Bronchial epithelial cell (primary cell): Measurements from ENCODE around the gene KRTAP6-2. TPM values are rescaled to one million over a fixed set of nuclear protein-coding genes. Genes with fewer than 3 reads are reported as not detected.
A peak's percentile ranks its signal among the peaks of the same experiment; 100 is the strongest.

Source experiments
- DNase-seq: peaks from one replicate; pipeline ENCODE4 v3.0.0-alpha.2; 2010; ENCODE audit warnings: low read depth
- FAIRE-seq: peaks from 2 replicates; lab custom pipeline; 2011; peaks lifted over from hg19 to GRCh38; lab: Jason Lieb, UNC
- H3K27me3 ChIP-seq: 2 replicates; pipeline ENCODE4 v1.5.1; 2011; ENCODE audit warnings: low read length; ENCODE audit not compliant: control insufficient read depth, insufficient read depth
- H3K36me3 ChIP-seq: 2 replicates; pipeline ENCODE4 v1.5.1; 2011; ENCODE audit warnings: low read length; ENCODE audit not compliant: control insufficient read depth, insufficient read depth
- H3K4me3 ChIP-seq: 2 replicates; pipeline ENCODE4 v1.5.1; 2011; ENCODE audit warnings: mild to moderate bottlenecking, low read depth, low read length, control low read depth
- total RNA-seq: library from RNA; depleted of rRNA; stranded (reverse); fragments of >200 nt; gene quantifications from 2 replicates; pipeline ENCODE4 v1.2.1, GENCODE V29; 2014
- TF ChIP-seq, protein P1 (sequence below): IDR thresholded peaks from 2 replicates; pipeline ENCODE4 v1.5.1; 2011; ENCODE audit warnings: mild to moderate bottlenecking, moderate library complexity, low read length, control low read depth, inconsistent platforms; ENCODE audit not compliant: insufficient read depth, severe bottlenecking

The KRTAP6-2 gene
- total RNA-seq, 1 donor from 2014 or later, result not detected

DNA sequence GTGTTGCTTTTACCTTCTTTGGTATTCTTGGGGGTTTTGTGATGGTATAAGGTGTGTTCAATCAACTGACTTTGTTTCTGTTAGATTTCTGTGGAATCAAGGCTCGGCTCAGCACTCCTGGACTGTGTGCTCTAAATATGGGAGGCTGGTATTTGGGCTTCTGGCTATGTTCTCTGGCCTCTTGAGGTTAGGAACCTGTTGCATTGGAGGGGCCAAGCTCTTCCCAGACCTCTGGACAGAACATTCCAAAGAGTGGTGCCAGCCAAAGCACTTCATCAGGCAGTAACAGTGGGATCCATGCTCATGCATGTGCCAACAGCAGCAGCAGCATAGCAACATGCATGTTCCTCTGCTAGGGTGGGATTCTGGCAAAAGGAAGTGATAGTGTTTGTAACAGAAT lies 45.9 kb downstream of the KRTAP6-2 start:
- H3K27me3 ChIP-seq, result no peaks in the 10 kb centered on the region
- DNase-seq (no peak), FAIRE-seq (peak; percentile 18)
- no peak overlapping the region for H3K4me3 ChIP-seq
- TF ChIP-seq, protein P1, sequence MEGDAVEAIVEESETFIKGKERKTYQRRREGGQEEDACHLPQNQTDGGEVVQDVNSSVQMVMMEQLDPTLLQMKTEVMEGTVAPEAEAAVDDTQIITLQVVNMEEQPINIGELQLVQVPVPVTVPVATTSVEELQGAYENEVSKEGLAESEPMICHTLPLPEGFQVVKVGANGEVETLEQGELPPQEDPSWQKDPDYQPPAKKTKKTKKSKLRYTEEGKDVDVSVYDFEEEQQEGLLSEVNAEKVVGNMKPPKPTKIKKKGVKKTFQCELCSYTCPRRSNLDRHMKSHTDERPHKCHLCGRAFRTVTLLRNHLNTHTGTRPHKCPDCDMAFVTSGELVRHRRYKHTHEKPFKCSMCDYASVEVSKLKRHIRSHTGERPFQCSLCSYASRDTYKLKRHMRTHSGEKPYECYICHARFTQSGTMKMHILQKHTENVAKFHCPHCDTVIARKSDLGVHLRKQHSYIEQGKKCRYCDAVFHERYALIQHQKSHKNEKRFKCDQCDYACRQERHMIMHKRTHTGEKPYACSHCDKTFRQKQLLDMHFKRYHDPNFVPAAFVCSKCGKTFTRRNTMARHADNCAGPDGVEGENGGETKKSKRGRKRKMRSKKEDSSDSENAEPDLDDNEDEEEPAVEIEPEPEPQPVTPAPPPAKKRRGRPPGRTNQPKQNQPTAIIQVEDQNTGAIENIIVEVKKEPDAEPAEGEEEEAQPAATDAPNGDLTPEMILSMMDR, result no peak
- H3K36me3 ChIP-seq, result no peaks in the 10 kb centered on the region

Other genes starting within 250 kb of the KRTAP6-2 start
- not detected in 2 replicates for gene KRTAP13-2, start 226.6 kb downstream of the KRTAP6-2 start, total RNA-seq
- not detected in 2 replicates for gene KRTAP13-1, start 202.9 kb downstream of the KRTAP6-2 start, total RNA-seq
- gene KRTAP13-3, start 173.0 kb downstream of the KRTAP6-2 start, total RNA-seq, result not detected in 2 replicates
- not detected in 2 replicates for gene KRTAP13-4, start 168.7 kb downstream of the KRTAP6-2 start, total RNA-seq
- not detected in 2 replicates for gene KRTAP15-1, start 158.6 kb downstream of the KRTAP6-2 start, total RNA-seq
- not detected in 2 replicates for gene KRTAP19-1, start 118.5 kb downstream of the KRTAP6-2 start, total RNA-seq
- gene KRTAP19-2, start 111.5 kb downstream of the KRTAP6-2 start, total RNA-seq, result not detected in 2 replicates
- not detected in 2 replicates for gene KRTAP19-3, start 106.9 kb downstream of the KRTAP6-2 start, total RNA-seq
- not detected in 2 replicates for gene KRTAP19-4, start 101.7 kb downstream of the KRTAP6-2 start, total RNA-seq
- not detected in 2 replicates for gene KRTAP19-5, start 96.8 kb downstream of the KRTAP6-2 start, total RNA-seq
- gene KRTAP19-6, start 57.0 kb downstream of the KRTAP6-2 start, total RNA-seq, result not detected in 2 replicates
- not detected in 2 replicates for gene KRTAP19-7, start 37.6 kb downstream of the KRTAP6-2 start, total RNA-seq
- not detected in 2 replicates for gene KRTAP22-2, start 8.5 kb downstream of the KRTAP6-2 start, total RNA-seq
- gene KRTAP6-3, start 6.5 kb downstream of the KRTAP6-2 start, total RNA-seq, result not detected in 2 replicates
- gene KRTAP22-1, start 2.2 kb upstream of the KRTAP6-2 start, total RNA-seq, result not detected in 2 replicates
- not detected in 2 replicates for gene KRTAP6-1, start 15.0 kb upstream of the KRTAP6-2 start, total RNA-seq
- gene KRTAP20-1, start 17.5 kb upstream of the KRTAP6-2 start, total RNA-seq, result not detected in 2 replicates
- not detected in 2 replicates for gene KRTAP20-4, start 21.7 kb upstream of the KRTAP6-2 start, total RNA-seq
- gene KRTAP20-2, start 36.3 kb upstream of the KRTAP6-2 start, total RNA-seq, result not detected in 2 replicates
- not detected in 2 replicates for gene KRTAP20-3, start 44.0 kb upstream of the KRTAP6-2 start, total RNA-seq
- gene KRTAP21-3, start 119.9 kb upstream of the KRTAP6-2 start, total RNA-seq, result not detected in 2 replicates
- not detected in 2 replicates for gene KRTAP21-2, start 148.4 kb upstream of the KRTAP6-2 start, total RNA-seq
- gene KRTAP21-1, start 156.5 kb upstream of the KRTAP6-2 start, total RNA-seq, result not detected in 2 replicates
- gene KRTAP8-1, start 214.4 kb upstream of the KRTAP6-2 start, total RNA-seq, result not detected in 2 replicates
- not detected in 2 replicates for gene KRTAP7-1, start 230.9 kb upstream of the KRTAP6-2 start, total RNA-seq